KOPT-K1 (cell line): Measurements from ENCODE around the gene DSCAML1.

ENCODE experiments used
- H3K27ac ChIP-seq: fragments of 200-600 bp; sonication (generic); 2 replicates; pipeline ENCODE4 v1.5.1; 2016; ENCODE audit warnings: antibody characterized with exemption, mild to moderate bottlenecking, low read depth, low read length; ENCODE audit not compliant: poor library complexity, severe bottlenecking
- H3K36me3 ChIP-seq: fragments of 200-600 bp; sonication (generic); 2 replicates; pipeline ENCODE4 v1.5.1; 2017; ENCODE audit warnings: antibody characterized with exemption, mild to moderate bottlenecking, low read length, moderate library complexity; ENCODE audit not compliant: insufficient read depth
- H3K9me3 ChIP-seq: fragments of 200-600 bp; sonication (generic); 2 replicates; pipeline ENCODE4 v1.5.1; 2017; ENCODE audit warnings: antibody characterized with exemption, low read length, mild to moderate bottlenecking; ENCODE audit not compliant: insufficient read depth, poor library complexity, severe bottlenecking

DSCAML1 gene

GRCh38 chr11:117836077-117836960 is 39.3 kb upstream of the DSCAML1 start:
- Histone ChIP-seq H3K27ac (no peak overlapping the region), H3K9me3 (no peaks in the 10 kb centered on the region), H3K36me3 (no peaks in the 10 kb centered on the region)

GRCh38 chr11:117835576-117835975 is 38.6 kb upstream of the DSCAML1 start:
- no peaks in the 10 kb centered on the region for H3K9me3 ChIP-seq
- H3K27ac ChIP-seq: no peak overlapping the region
- no peaks in the 10 kb centered on the region for H3K36me3 ChIP-seq

- no peaks in the 10 kb centered on the region for H3K9me3 ChIP-seq
- H3K36me3 ChIP-seq: no peaks in the 10 kb centered on the region
- H3K27ac ChIP-seq: no peak overlapping the region
These were observed 37.9 kb upstream of the DSCAML1 start for GRCh38 chr11:117834838-117835443.

GRCh38 chr11:117834068-117834810 is 37.2 kb upstream of the DSCAML1 start:
- Histone ChIP-seq H3K27ac (peak overlapping the region; percentile 99), H3K9me3 (no peaks in the 10 kb centered on the region), H3K36me3 (no peaks in the 10 kb centered on the region)

GRCh38 chr11:117833401-117833891 is 36.4 kb upstream of the DSCAML1 start:
- H3K27ac ChIP-seq: peak overlapping the region; percentile 99

GRCh38 chr11:117832511-117832910 is 35.5 kb upstream of the DSCAML1 start:
- H3K9me3 ChIP-seq: no peaks in the 10 kb centered on the region
- H3K27ac ChIP-seq: peak overlapping the region; percentile 99
- H3K36me3 ChIP-seq: no peaks in the 10 kb centered on the region

More at GRCh38 chr11:117833401-117833891, 36.4 kb upstream of the DSCAML1 start:
- no peaks in the 10 kb centered on the region for H3K36me3 ChIP-seq
- H3K9me3 ChIP-seq: no peaks in the 10 kb centered on the region

- Histone ChIP-seq H3K36me3 (no peaks in the 10 kb centered on the region), H3K9me3 (no peaks in the 10 kb centered on the region), H3K27ac (peak overlapping the region; percentile 99)
These were observed 34.8 kb upstream of the DSCAML1 start for GRCh38 chr11:117831661-117832415.

- H3K9me3 ChIP-seq: no peaks in the 10 kb centered on the region
- no peaks in the 10 kb centered on the region for H3K36me3 ChIP-seq
- peak overlapping the region; percentile 99 for H3K27ac ChIP-seq
These were observed 33.8 kb upstream of the DSCAML1 start for GRCh38 chr11:117830674-117831351.

GRCh38 chr11:117830072-117830471 is 33.1 kb upstream of the DSCAML1 start:
- Histone ChIP-seq H3K9me3 (no peaks in the 10 kb centered on the region), H3K36me3 (no peaks in the 10 kb centered on the region), H3K27ac (peak overlapping the region; percentile 99)

GRCh38 chr11:117829369-117829725 is 32.3 kb upstream of the DSCAML1 start:
- Histone ChIP-seq H3K9me3 (no peaks in the 10 kb centered on the region), H3K36me3 (no peaks in the 10 kb centered on the region), H3K27ac (peak overlapping the region; percentile 99)

- Histone ChIP-seq H3K36me3 (no peaks in the 10 kb centered on the region), H3K27ac (peak overlapping the region; percentile 99), H3K9me3 (no peaks in the 10 kb centered on the region)
These were observed 31.8 kb upstream of the DSCAML1 start for GRCh38 chr11:117828611-117829368.

GRCh38 chr11:117827521-117828511 is 30.8 kb upstream of the DSCAML1 start:
- peak overlapping the region; percentile 99 for H3K27ac ChIP-seq
- H3K9me3 ChIP-seq: no peaks in the 10 kb centered on the region
- peaks cover 1% of the 10 kb centered on the region; the same call in 1 of the 2 replicates for H3K36me3 ChIP-seq
